PC-9 (cell line): Measurements from ENCODE around the gene CPNE7.

ENCODE experiments used
- CTCF ChIP-seq: fragments of 200-600 bp; sonication (generic); conservative IDR thresholded peaks from 2 replicates; pipeline ENCODE4 v1.6.1; 2017; ENCODE audit warnings: mixed run types, antibody characterized with exemption, mild to moderate bottlenecking, moderate library complexity
- EZH2 ChIP-seq: fragments of 200-600 bp; sonication (generic); IDR thresholded peaks from 2 replicates; pipeline ENCODE4 v1.8.0; 2017; ENCODE audit warnings: antibody characterized with exemption, low read depth

DNA sequence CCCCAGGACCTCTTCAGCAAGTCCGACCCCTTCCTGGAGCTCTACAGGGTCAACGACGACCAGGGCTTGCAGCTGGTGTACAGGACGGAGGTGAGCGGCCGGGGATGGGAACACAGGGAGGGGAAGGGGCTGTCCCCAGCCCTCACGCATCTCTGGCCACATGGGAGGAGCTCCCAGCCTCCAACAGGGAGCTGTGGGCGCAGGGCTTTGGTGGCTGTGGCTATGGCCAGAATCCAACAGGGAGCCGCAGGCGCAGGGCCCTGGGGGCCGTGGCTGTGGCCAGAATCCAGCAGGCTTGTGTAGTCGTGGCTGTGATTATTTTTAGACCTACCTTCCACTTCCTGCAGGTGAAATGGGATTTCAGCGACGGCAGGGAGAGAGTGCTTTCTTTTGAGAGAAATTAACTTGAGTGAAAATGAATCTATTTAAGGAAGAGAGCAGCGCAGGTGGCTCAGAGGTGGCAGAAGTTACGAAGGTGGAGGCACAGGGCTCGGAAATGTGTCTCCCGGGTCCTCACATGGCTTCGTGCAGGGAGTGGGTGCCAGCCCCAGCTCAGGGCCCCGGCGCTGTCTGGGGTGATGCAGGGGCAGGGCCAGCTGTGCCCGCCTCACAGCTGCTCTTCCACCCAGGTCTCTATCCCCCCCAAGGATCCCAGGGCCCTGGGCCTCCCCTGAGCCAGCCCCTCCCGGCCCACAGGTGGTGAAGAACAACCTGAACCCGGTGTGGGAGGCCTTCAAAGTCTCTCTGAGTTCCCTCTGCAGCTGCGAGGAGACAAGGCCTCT lies 9.4 kb downstream of the CPNE7 start:
- TF ChIP-seq CTCF (no peak), EZH2 (no peak)
